IMR-90 (cell line): ENCODE results near the gene DHRS7. TPM values are rescaled to one million over a fixed set of nuclear protein-coding genes. Genes with fewer than 3 reads are reported as not detected.

Experiments used
- ATAC-seq: fragments of 200-7000 bp; cut with Tn5 transposase; 2 replicates; pipeline ENCODE4 v1.9.1; 2020; ENCODE audit warnings: low read depth, mild to moderate bottlenecking, moderate library complexity
- BruUV-seq: library from RNA; stranded (reverse); fragments of 400-500 nt; replicated peaks from 2 replicates; lab custom pipeline; 2021; lab: Mats Ljungman, UMichigan
- CTCF ChIA-PET: fragments of 300-600 bp; formaldehyde crosslinking; extraction: SDS; loops from one replicate; lab custom pipeline; 2021; ENCODE audit warnings: antibody characterized with exemption; lab: Yijun Ruan, JAX
- POLR2A ChIA-PET: fragments of 300-600 bp; sonication (Branson Sonifier 250); formaldehyde crosslinking; loops from one replicate; lab custom pipeline; 2022; ENCODE audit warnings: antibody characterized with exemption; ENCODE audit not compliant: unreplicated experiment; lab: Charles Lee
- DNase-seq: peaks from one replicate; pipeline ENCODE4 v3.0.0; 2013
- H2AFZ ChIP-seq: replicated peaks from 2 replicates; pipeline ENCODE3; 2013; ENCODE audit warnings: low read length, mild to moderate bottlenecking; ENCODE audit not compliant: poor library complexity
- H2AK5ac ChIP-seq: 2 replicates; pipeline ENCODE4 v1.6.1; 2013; ENCODE audit warnings: low read depth, low read length, inconsistent platforms
- H2AK9ac ChIP-seq: replicated peaks from 2 replicates; pipeline ENCODE3; 2013; ENCODE audit warnings: mild to moderate bottlenecking, low read depth, low read length, moderate library complexity; ENCODE audit not compliant: poor library complexity
- H2BK120ac ChIP-seq: 2 replicates; pipeline ENCODE4 v1.6.1; 2013; ENCODE audit warnings: low read depth, low read length, inconsistent platforms
- H2BK15ac ChIP-seq: 3 replicates; pipeline ENCODE4 v1.6.1; 2013; ENCODE audit warnings: low read depth, low read length, inconsistent platforms
- H2BK20ac ChIP-seq: 2 replicates; pipeline ENCODE4 v1.6.1; 2013; ENCODE audit warnings: low read depth, mild to moderate bottlenecking, inconsistent platforms, low read length, moderate library complexity
- H2BK5ac ChIP-seq: 2 replicates; pipeline ENCODE4 v1.6.1; 2013; ENCODE audit warnings: mild to moderate bottlenecking, low read depth, low read length, inconsistent platforms; ENCODE audit not compliant: poor library complexity, severe bottlenecking
- H3K14ac ChIP-seq: replicated peaks from 2 replicates; pipeline ENCODE4 v1.6.1; 2013; ENCODE audit warnings: low read depth, low read length, inconsistent platforms
- H3K18ac ChIP-seq: 2 replicates; pipeline ENCODE4 v1.6.1; 2013; ENCODE audit warnings: low read depth, low read length, control low read depth
- H3K23ac ChIP-seq: 2 replicates; pipeline ENCODE4 v1.6.1; 2013; ENCODE audit warnings: low read depth, low read length, inconsistent platforms
- H3K27ac ChIP-seq: 2 replicates; pipeline ENCODE4 v1.5.1; 2013; ENCODE audit warnings: mild to moderate bottlenecking, control low read depth, low read length; ENCODE audit not compliant: insufficient read depth
- H3K27me3 ChIP-seq: 2 replicates; pipeline ENCODE4 v1.6.1; 2013; ENCODE audit warnings: low read length; ENCODE audit not compliant: control insufficient read depth, insufficient read depth
- H3K36me3 ChIP-seq: 2 replicates; pipeline ENCODE4 v1.6.1; 2013; ENCODE audit warnings: low read length, mixed read lengths; ENCODE audit not compliant: control insufficient read depth, insufficient read depth
- H3K4ac ChIP-seq: 2 replicates; pipeline ENCODE4 v1.6.1; 2013; ENCODE audit warnings: low read depth, low read length, inconsistent platforms
- H3K4me1 ChIP-seq: 2 replicates; pipeline ENCODE4 v1.6.1; 2013; ENCODE audit warnings: low read length, mixed read lengths; ENCODE audit not compliant: control insufficient read depth, insufficient read depth
- H3K4me2 ChIP-seq: 2 replicates; pipeline ENCODE4 v1.6.1; 2013; ENCODE audit warnings: low read depth, mild to moderate bottlenecking, control low read depth, low read length, moderate library complexity
- H3K4me3 ChIP-seq: 2 replicates; pipeline ENCODE4 v1.5.1; 2013; ENCODE audit warnings: low read depth, mild to moderate bottlenecking, control low read depth, low read length, moderate library complexity; ENCODE audit not compliant: insufficient read depth
- H3K56ac ChIP-seq: 2 replicates; pipeline ENCODE4 v1.6.1; 2013; ENCODE audit warnings: low read length, inconsistent platforms; ENCODE audit not compliant: insufficient read depth; ENCODE audit errors: extremely low read depth
- H3K79me1 ChIP-seq, 2 experiments: 2 replicates each; pipeline ENCODE4 v1.6.1; 2013; ENCODE audit warnings: low read length in 2 of 2, inconsistent platforms in 1 of 2, low read depth in 1 of 2
- H3K9ac ChIP-seq: 2 replicates; pipeline ENCODE4 v1.6.1; 2013; ENCODE audit warnings: low read depth, low read length, control low read depth
- H3K9me1 ChIP-seq: 2 replicates; pipeline ENCODE4 v1.6.1; 2013; ENCODE audit warnings: low read length, inconsistent platforms; ENCODE audit not compliant: insufficient read depth
- H3K9me3 ChIP-seq: 2 replicates; pipeline ENCODE4 v1.6.1; 2013; ENCODE audit warnings: low read length; ENCODE audit not compliant: control insufficient read depth, insufficient read depth
- H4K20me1 ChIP-seq: 2 replicates; pipeline ENCODE4 v1.6.1; 2013; ENCODE audit warnings: low read length, inconsistent platforms; ENCODE audit not compliant: insufficient read depth
- H4K5ac ChIP-seq: 2 replicates; pipeline ENCODE4 v1.6.1; 2013; ENCODE audit warnings: mild to moderate bottlenecking, low read depth, low read length, control low read depth
- H4K8ac ChIP-seq, 2 experiments: 2 replicates each; pipeline ENCODE4 v1.6.1; 2013; ENCODE audit warnings: low read depth in 2 of 2, low read length in 2 of 2, control low read depth in 1 of 2, inconsistent platforms in 1 of 2
- H4K91ac ChIP-seq: 2 replicates; pipeline ENCODE4 v1.6.1; 2013; ENCODE audit warnings: low read depth, low read length, inconsistent platforms; ENCODE audit not compliant: insufficient read depth
- CHD1 ChIP-seq: IDR thresholded peaks from 2 replicates; pipeline ENCODE4 v1.6.1; 2012; ENCODE audit warnings: low read depth, low read length, improper control_type of control experiment
- FOS ChIP-seq: fragments of 150-350 bp; IDR thresholded peaks from 2 replicates; pipeline ENCODE4 v1.6.1; 2016; ENCODE audit warnings: low read depth, low read length
- MAFK ChIP-seq: IDR thresholded peaks from 2 replicates; pipeline ENCODE4 v1.6.1; 2012; ENCODE audit warnings: low read depth, low read length, improper control_type of control experiment
- MXI1 ChIP-seq: IDR thresholded peaks from 2 replicates; pipeline ENCODE4 v1.6.1; 2012; ENCODE audit warnings: low read depth, mild to moderate bottlenecking, low read length, moderate library complexity, borderline replicate concordance
- WGBS, 2 experiments: methylation state at CpG; one replicate each; pipeline versions ENCODE4 v1.1.5 to v1.1.7; 2013; ENCODE audit warnings: missing lambda C conversion rate in 2 of 2; ENCODE audit not compliant: insufficient read length in 1 of 2; ENCODE audit errors: extremely low coverage in 2 of 2; 5-methylcytosine and 5-hydroxymethylcytosine counted together
- dilution Hi-C: fragments of 300-500 bp; cut with HindIII; formaldehyde crosslinking; loops from one replicate; pipeline ENCODE4 v1.14.3; 2018; ENCODE audit warnings: low sequenced_read_pairs; ENCODE audit not compliant: unreplicated experiment
- in situ Hi-C: fragments of 300-500 bp; cut with MboI; formaldehyde crosslinking; loops from 3 replicates; pipeline ENCODE4 v1.14.3; 2019; ENCODE audit warnings: low sequenced_read_pairs, inconsistent platforms, mixed read lengths
- intact Hi-C: fragments of 100-400 bp; cut with micrococcal nuclease; formaldehyde crosslinking; loops from 2 replicates; pipeline ENCODE4 v1.10.0; 2022
- polyA plus RNA-seq, 3 experiments: library from polyadenylated mRNA; depleted of rRNA; stranded (reverse); fragments of >200 nt; gene quantifications; 2 replicates each; pipeline ENCODE4 v1.2.3, GENCODE V29; 2012; ENCODE audit warnings: low replicate concordance in 1 of 3
- total RNA-seq: library from RNA; depleted of rRNA; stranded (reverse); fragments of >200 nt; gene quantifications from 2 replicates; pipeline ENCODE4 v1.2.3, GENCODE V29; 2012

Gene DHRS7
- total and polyA plus RNA-seq, 2 of the 4 experiments (the other 2 are of a cell fraction), result 30.3 to 50.2 TPM

DNA sequence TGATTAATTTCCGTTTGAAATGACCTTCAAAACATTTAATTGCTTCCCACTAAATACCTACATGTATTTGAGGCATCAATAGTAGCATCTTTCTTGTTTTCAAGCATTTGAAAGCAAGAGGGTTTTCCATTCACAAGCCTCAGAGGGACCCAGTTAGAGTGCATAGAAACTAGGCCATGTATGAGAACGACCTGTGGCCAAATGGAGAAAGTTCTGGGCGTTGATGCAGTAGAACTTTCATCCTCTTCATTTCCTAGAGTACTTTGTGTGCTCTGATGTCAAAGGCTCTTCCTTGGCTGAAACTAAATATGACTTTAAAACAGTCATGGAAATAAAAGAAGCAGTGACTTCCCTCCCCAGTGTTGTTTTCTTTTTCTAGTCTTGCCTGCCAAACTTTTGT, 944 bp upstream of the DHRS7 start:
- intact Hi-C loops (no loop called here), in situ Hi-C loops (no loop called here), dilution Hi-C loops (no loop called here)
- no peak overlapping the region for H2AK9ac ChIP-seq
- no peak overlapping the region for H3K4ac ChIP-seq
- no peak overlapping the region for H2AK5ac ChIP-seq
- WGBS, 2 experiments, result no CpG with 5 or more reads among the region's 3 CpGs
- BruUV-seq, result no TSS peak
- H3K79me1 ChIP-seq, result peaks cover 12 to 27% of the 10 kb centered on the region in 2 experiments
- H3K18ac ChIP-seq, result no peak overlapping the region
- peak overlapping the region; percentile 56; the same call in 1 of the 2 replicates for H3K23ac ChIP-seq
- H3K36me3 ChIP-seq, result peaks cover 3% of the 10 kb centered on the region; the same call in 1 of the 2 replicates
- H4K20me1 ChIP-seq, result no peaks in the 10 kb centered on the region
- H3K9me1 ChIP-seq, result peaks cover 5% of the 10 kb centered on the region; the same call in 1 of the 2 replicates
- no peak overlapping the region for H2BK20ac ChIP-seq
- H2BK120ac ChIP-seq, result no peak overlapping the region
- peak overlapping the region; percentile 52 for H2AFZ ChIP-seq
- CTCF ChIA-PET, result interaction anchor here (0.6 to 1.9 kb wide), 10 partner anchors 18 to 1132 kb away, joined by 3 to 11 read pairs (median 3); no protein-coding TSS in a partner anchor
- no peak overlapping the region for H3K4me2 ChIP-seq
- H3K9me3 ChIP-seq, result no peaks in the 10 kb centered on the region
- DNase-seq (no peak), ATAC-seq (no peak)
- H2BK5ac ChIP-seq, result no peak overlapping the region
- no peak overlapping the region for H3K27ac ChIP-seq
- H4K8ac ChIP-seq, result peak overlapping the region; percentile 22 to 60; a peak in 1 of 4 replicates
- no peak overlapping the region for H2BK15ac ChIP-seq
- no peak overlapping the region for H3K56ac ChIP-seq
- no peak overlapping the region for H4K91ac ChIP-seq
- POLR2A ChIA-PET, result interaction anchor here (1.3 kb wide), 1 partner anchor 97 kb away, joined by 5 read pairs; no protein-coding TSS in a partner anchor
- H4K5ac ChIP-seq, result no peak overlapping the region
- no peaks in the 10 kb centered on the region for H3K27me3 ChIP-seq
- no peak overlapping the region for H3K9ac ChIP-seq
- H3K14ac ChIP-seq, result no peak overlapping the region
- no peak for TF ChIP-seq FOS
- no peak for TF ChIP-seq CHD1
- no peak for TF ChIP-seq MAFK
- no peak for TF ChIP-seq MXI1
- peaks cover 6% of the 10 kb centered on the region for H3K4me1 ChIP-seq
- H3K4me3 ChIP-seq, result no peak overlapping the region
